Fibroblast of skin of right biceps (primary cell): Measurements from ENCODE around the gene NIPSNAP2.
"Not testable (repeated sequence)": the region's sequence is repeated elsewhere in the genome, so short reads cannot be mapped to it uniquely, and the experiment has no call there.

Source experiments
- DNase-seq: peaks from one replicate; pipeline ENCODE4 v3.0.0-alpha.2; 2013

NIPSNAP2 gene

GRCh38 chr7:56048245-56048644 lies 83.9 kb downstream of the NIPSNAP2 start:
- DNase-seq = no peak

DNA sequence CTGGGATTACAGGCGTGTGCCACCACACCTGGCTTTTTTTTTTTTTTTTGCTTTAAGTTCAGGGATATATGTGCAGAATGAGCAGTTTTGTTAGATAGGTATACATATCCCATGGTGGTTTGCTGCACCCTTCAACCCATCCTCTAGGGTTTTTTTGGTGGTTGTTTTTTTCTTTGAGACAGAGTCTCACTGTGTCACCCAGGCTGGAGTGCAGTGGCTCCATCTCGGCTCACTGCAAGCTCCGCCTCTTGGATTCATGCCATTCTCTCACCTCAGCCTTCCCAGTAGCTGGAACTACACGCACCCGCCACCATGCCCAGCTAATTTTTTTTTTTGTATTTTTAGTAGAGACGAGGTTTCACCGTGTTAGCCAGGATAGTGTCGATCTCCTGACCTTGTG lies 84.4 kb downstream of the NIPSNAP2 start:
- DNase-seq = not testable (repeated sequence)
